ENCODE measurements around the gene AOC3. TPM values are rescaled to one million over a fixed set of nuclear protein-coding genes. Genes with fewer than 3 reads are reported as not detected.
"Not testable (repeated sequence)": the region's sequence is repeated elsewhere in the genome, so short reads cannot be mapped to it uniquely, and the experiment has no call there.

The AOC3 gene
- total RNA-seq, 1 experiment from 2014 or later: 2.8 TPM

DNA sequence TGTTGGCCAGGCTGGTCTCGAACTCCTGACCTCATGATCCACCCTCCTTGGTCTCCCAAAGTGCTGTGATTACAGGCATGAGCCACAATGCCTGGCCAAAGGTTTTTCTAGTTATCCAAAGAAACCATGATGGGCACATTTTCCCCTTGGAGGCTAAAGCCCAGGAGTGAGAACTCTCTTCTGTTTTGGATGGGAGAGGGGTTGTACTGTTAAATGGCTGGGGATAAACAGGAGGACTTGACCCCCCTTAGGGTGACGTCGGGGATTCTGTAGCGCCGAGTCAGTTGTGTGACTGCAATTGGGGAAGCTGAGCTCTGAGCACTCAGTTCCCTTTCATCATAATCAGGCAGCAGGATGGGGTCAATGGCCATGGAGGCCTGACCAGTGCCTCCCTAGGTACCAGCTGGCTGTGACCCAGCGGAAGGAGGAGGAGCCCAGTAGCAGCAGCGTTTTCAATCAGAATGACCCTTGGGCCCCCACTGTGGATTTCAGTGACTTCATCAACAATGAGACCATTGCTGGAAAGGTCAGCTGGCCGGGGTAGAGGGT lies 4.1 kb downstream of the AOC3 start:
- H2BK12ac ChIP-seq (ENCODE audit: insufficient read length, low read depth, low read length): no peak overlapping the region
- H4K20me1 ChIP-seq (ENCODE audit: control insufficient read depth, insufficient read depth, insufficient read length): no peaks in the 10 kb centered on the region
- H4K8ac ChIP-seq (replicated peaks; ENCODE audit: insufficient read length, low read depth, low read length): no peak overlapping the region
- no peaks in the 10 kb centered on the region for H3K4me1 ChIP-seq (ENCODE audit: insufficient read depth, low read length)
- H3K36me3 Mint-ChIP-seq (ENCODE audit: insufficient read depth in 1 of 3, low read depth in 3 of 3): no peaks in the 10 kb centered on the region; a peak in 1 of 7 replicates
- no peaks in the 10 kb centered on the region for H3K9me3 ChIP-seq (ENCODE audit: control insufficient read depth, low read depth, low read length)
- H2BK5ac ChIP-seq (ENCODE audit: insufficient read length, low read length): no peak overlapping the region
- no peak overlapping the region for H3K56ac ChIP-seq (ENCODE audit: insufficient read length, low read depth, low read length)
- H4K5ac ChIP-seq (ENCODE audit: insufficient read length, low read depth, low read length): no peak overlapping the region
- TF ChIP-seq, protein P1, sequence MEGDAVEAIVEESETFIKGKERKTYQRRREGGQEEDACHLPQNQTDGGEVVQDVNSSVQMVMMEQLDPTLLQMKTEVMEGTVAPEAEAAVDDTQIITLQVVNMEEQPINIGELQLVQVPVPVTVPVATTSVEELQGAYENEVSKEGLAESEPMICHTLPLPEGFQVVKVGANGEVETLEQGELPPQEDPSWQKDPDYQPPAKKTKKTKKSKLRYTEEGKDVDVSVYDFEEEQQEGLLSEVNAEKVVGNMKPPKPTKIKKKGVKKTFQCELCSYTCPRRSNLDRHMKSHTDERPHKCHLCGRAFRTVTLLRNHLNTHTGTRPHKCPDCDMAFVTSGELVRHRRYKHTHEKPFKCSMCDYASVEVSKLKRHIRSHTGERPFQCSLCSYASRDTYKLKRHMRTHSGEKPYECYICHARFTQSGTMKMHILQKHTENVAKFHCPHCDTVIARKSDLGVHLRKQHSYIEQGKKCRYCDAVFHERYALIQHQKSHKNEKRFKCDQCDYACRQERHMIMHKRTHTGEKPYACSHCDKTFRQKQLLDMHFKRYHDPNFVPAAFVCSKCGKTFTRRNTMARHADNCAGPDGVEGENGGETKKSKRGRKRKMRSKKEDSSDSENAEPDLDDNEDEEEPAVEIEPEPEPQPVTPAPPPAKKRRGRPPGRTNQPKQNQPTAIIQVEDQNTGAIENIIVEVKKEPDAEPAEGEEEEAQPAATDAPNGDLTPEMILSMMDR (conservative IDR thresholded peaks at IDR 0.05): no peak
- no peak for DNase-seq
- H3K23me2 ChIP-seq (ENCODE audit: insufficient read length, low read depth, low read length, poor library complexity, severe bottlenecking): no peaks in the 10 kb centered on the region
- peak overlapping the region in 1 of 3 experiments; percentile 25; a peak in 1 of 7 replicates for H3K27ac Mint-ChIP-seq
- H3K27ac ChIP-seq (ENCODE audit: insufficient read length, low read depth, low read length): no peak overlapping the region
- H2BK20ac ChIP-seq (ENCODE audit: low read depth, low read length, poor library complexity, severe bottlenecking): no peak overlapping the region
- H3T11ph ChIP-seq (ENCODE audit: low read length): no peak overlapping the region
- no peak overlapping the region for H3K4me2 ChIP-seq (ENCODE audit: insufficient read depth, insufficient read length, low read length)
- H3K79me2 ChIP-seq (ENCODE audit: insufficient read depth, low read length): no peaks in the 10 kb centered on the region
- H3K4ac ChIP-seq (ENCODE audit: low read depth, low read length): no peak overlapping the region
- no peaks in the 10 kb centered on the region for H3K79me1 ChIP-seq (ENCODE audit: insufficient read depth, low read depth, low read length, poor library complexity, severe bottlenecking)
- H3K27me3 ChIP-seq (ENCODE audit: insufficient read depth, low read length): no peaks in the 10 kb centered on the region
- H3K27me3 Mint-ChIP-seq (ENCODE audit: low read depth): no peaks in the 10 kb centered on the region
- H2BK120ac ChIP-seq (ENCODE audit: low read depth, low read length, poor library complexity, severe bottlenecking): no peak overlapping the region
- WGBS (ENCODE audit: extremely low coverage, insufficient read length, low lambda C conversion rate): no CpG with 5 or more reads among the region's 8 CpGs
- no peak overlapping the region for H3K18ac ChIP-seq (ENCODE audit: insufficient read length, low read depth, low read length)
- H2AFZ ChIP-seq (ENCODE audit: low read length): no peak overlapping the region
- no peak overlapping the region for H3K9ac ChIP-seq (ENCODE audit: extremely low read depth, insufficient read length, low read length)
- H4K91ac ChIP-seq (ENCODE audit: insufficient read length, low read depth, low read length): no peak overlapping the region
- H2BK15ac ChIP-seq (ENCODE audit: low read depth, low read length): no peak overlapping the region
- no peak overlapping the region for H3K4me3 Mint-ChIP-seq
- H3K9me3 Mint-ChIP-seq: no peaks in the 10 kb centered on the region; a peak in 1 of 5 replicates
- H2AK5ac ChIP-seq (ENCODE audit: insufficient read length, low read length): no peak overlapping the region
- no peak overlapping the region for H3K14ac ChIP-seq (ENCODE audit: insufficient read depth, low read length)
- peaks cover 4 to 8% of the 10 kb centered on the region in 2 experiments; a peak in 2 of 4 replicates for H3K4me1 Mint-ChIP-seq
- H3K23ac ChIP-seq (ENCODE audit: insufficient read length, low read depth, low read length): no peak overlapping the region

DNA sequence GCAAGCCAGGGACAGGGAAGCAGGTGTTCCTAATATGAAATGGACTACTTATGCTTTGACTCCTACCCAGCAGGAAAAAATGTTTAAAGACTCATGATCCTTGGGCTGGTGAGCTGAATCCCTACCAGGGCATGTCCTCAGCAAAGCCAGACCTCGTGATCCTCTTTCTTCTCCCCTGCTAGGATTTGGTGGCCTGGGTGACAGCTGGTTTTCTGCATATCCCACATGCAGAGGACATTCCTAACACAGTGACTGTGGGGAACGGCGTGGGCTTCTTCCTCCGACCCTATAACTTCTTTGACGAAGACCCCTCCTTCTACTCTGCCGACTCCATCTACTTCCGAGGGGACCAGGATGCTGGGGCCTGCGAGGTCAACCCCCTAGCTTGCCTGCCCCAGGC lies 5.1 kb downstream of the AOC3 start:
- peak overlapping the region in 1 of 3 experiments; percentile 77; a peak in 1 of 7 replicates for H3K27ac Mint-ChIP-seq
- H3T11ph ChIP-seq (ENCODE audit: low read length): not testable (repeated sequence)

More for the DNA sequence above, 5.1 kb downstream of the AOC3 start:
- not testable (repeated sequence) for H2BK120ac ChIP-seq (ENCODE audit: low read depth, low read length, poor library complexity, severe bottlenecking); H2BK5ac ChIP-seq (ENCODE audit: insufficient read length, low read length); H2AK5ac ChIP-seq (ENCODE audit: insufficient read length, low read length); H4K20me1 ChIP-seq (ENCODE audit: control insufficient read depth, insufficient read depth, insufficient read length); H2BK15ac ChIP-seq (ENCODE audit: low read depth, low read length); H3K4me1 ChIP-seq (ENCODE audit: insufficient read depth, low read length); H3K18ac ChIP-seq (ENCODE audit: insufficient read length, low read depth, low read length); H3K4me2 ChIP-seq (ENCODE audit: insufficient read depth, insufficient read length, low read length); H3K56ac ChIP-seq (ENCODE audit: insufficient read length, low read depth, low read length); H2AFZ ChIP-seq (ENCODE audit: low read length); H3K9ac ChIP-seq (ENCODE audit: extremely low read depth, insufficient read length, low read length); H3K14ac ChIP-seq (ENCODE audit: insufficient read depth, low read length); H3K27me3 Mint-ChIP-seq (ENCODE audit: low read depth); H3K4ac ChIP-seq (ENCODE audit: low read depth, low read length); H3K4me3 Mint-ChIP-seq; H3K79me2 ChIP-seq (ENCODE audit: insufficient read depth, low read length); H3K36me3 Mint-ChIP-seq (ENCODE audit: insufficient read depth in 1 of 3, low read depth in 3 of 3); H3K23me2 ChIP-seq (ENCODE audit: insufficient read length, low read depth, low read length, poor library complexity, severe bottlenecking); H2BK20ac ChIP-seq (ENCODE audit: low read depth, low read length, poor library complexity, severe bottlenecking); H2BK12ac ChIP-seq (ENCODE audit: insufficient read length, low read depth, low read length); H3K9me3 ChIP-seq (ENCODE audit: control insufficient read depth, low read depth, low read length); H3K27me3 ChIP-seq (ENCODE audit: insufficient read depth, low read length); H4K91ac ChIP-seq (ENCODE audit: insufficient read length, low read depth, low read length); H3K27ac ChIP-seq (ENCODE audit: insufficient read length, low read depth, low read length); H4K8ac ChIP-seq (replicated peaks; ENCODE audit: insufficient read length, low read depth, low read length); H3K4me1 Mint-ChIP-seq; H3K79me1 ChIP-seq (ENCODE audit: insufficient read depth, low read depth, low read length, poor library complexity, severe bottlenecking); H4K5ac ChIP-seq (ENCODE audit: insufficient read length, low read depth, low read length); DNase-seq; H3K9me3 Mint-ChIP-seq; H3K23ac ChIP-seq (ENCODE audit: insufficient read length, low read depth, low read length)
- WGBS (ENCODE audit: extremely low coverage, insufficient read length, low lambda C conversion rate): no CpG with 5 or more reads among the region's 8 CpGs

Data from H9 (cell line).